HAP-1 (cell line): Measurements from ENCODE around the gene ASIC2.

Experiments used
- DNase-seq, 2 experiments: peaks; one replicate each; pipeline ENCODE4 v3.0.0-alpha.2; 2016 to 2020; ENCODE audit warnings: low spot score in 2 of 2
- H3K27me3 ChIP-seq: fragments of 250-450 bp; sonication (Bioruptor Pico); 2 replicates; pipeline ENCODE4 v1.5.1; 2020; ENCODE audit warnings: low read depth, mild to moderate bottlenecking, moderate library complexity
- H3K36me3 ChIP-seq: fragments of 250-450 bp; sonication (Bioruptor Pico); replicated peaks from 2 replicates; pipeline ENCODE4 v1.5.1; 2020; ENCODE audit warnings: mild to moderate bottlenecking
- H3K4me1 ChIP-seq: fragments of 250-450 bp; sonication (Bioruptor Pico); 2 replicates; pipeline ENCODE4 v1.5.1; 2020; ENCODE audit warnings: mild to moderate bottlenecking
- H3K4me3 ChIP-seq: fragments of 250-450 bp; sonication (Bioruptor Pico); 2 replicates; pipeline ENCODE4 v1.5.1; 2020; ENCODE audit warnings: mild to moderate bottlenecking, moderate library complexity
- H3K9me3 ChIP-seq: fragments of 250-450 bp; sonication (Bioruptor Pico); 2 replicates; pipeline ENCODE4 v1.5.1; 2020; ENCODE audit warnings: mild to moderate bottlenecking, moderate library complexity
- in situ Hi-C: fragments of 300-500 bp; cut with MboI; formaldehyde crosslinking; loops from 3 replicates; pipeline ENCODE4 v1.14.3; 2020; ENCODE audit warnings: low sequenced_read_pairs, inconsistent platforms, mixed read lengths

The ASIC2 gene

DNA sequence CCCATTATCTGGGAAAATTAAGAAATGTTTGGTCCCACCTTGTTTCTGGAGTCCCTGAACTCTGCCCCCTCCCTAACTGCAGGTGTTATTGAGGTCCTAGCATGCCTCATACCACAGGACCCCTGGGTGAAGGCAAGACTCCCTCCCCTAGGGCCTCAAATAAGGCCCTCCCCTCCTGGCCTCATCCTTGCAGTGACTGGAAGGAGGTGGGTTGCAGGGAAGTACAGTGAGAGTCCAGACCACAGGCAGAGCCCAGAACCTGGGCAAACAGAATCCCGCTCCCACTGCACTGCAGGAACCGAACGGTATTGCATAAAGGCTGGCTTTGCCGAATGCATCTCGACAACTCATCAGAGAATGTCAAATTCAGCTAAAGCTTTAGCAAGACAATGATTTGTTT lies 126.6 kb downstream of the ASIC2 start:
- in situ Hi-C loops, result no loop called here
- Histone ChIP-seq H3K4me3 (no peak overlapping the region), H3K36me3 (no peaks in the 10 kb centered on the region), H3K4me1 (no peaks in the 10 kb centered on the region), H3K9me3 (no peaks in the 10 kb centered on the region), H3K27me3 (no peaks in the 10 kb centered on the region)
- DNase-seq, result no peak

DNA sequence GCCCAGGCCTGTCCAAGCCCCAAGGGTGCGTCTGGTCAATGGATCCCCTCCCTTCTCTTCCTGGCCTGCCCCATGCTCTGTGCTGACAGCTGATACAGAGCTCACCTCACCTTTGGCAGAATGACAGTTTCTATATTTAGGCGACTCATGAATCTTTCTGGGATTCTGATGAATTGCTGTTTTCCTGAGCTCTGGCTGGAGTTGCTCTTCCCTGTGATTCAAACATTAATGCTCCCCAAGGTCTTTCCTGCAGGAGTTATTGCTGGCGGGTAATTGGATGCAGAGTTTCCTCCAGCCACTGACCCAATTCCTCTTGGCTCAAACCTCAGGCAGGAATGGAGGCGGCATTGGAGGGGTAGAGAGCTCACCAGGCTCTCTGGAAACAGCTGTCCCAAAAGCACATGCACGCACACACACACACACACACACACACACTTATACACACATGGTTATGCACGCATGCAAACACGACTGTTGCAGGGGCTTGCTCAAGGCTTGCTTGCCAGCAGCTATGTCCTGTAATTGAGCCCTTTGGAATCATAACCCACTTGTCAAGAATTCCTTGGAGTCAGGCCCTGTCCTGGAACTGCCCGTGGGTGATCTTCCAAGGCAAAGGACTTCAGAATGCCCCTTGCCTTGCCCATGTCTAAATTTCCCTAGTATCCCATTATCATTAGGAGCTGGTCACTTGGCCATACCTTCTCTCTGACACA lies 128.8 kb downstream of the ASIC2 start:
- in situ Hi-C loops, result no loop called here
- no peaks in the 10 kb centered on the region for H3K9me3 ChIP-seq
- DNase-seq, result no peak
- no peaks in the 10 kb centered on the region for H3K36me3 ChIP-seq
- no peaks in the 10 kb centered on the region for H3K4me1 ChIP-seq
- H3K27me3 ChIP-seq, result no peaks in the 10 kb centered on the region
- no peak overlapping the region for H3K4me3 ChIP-seq

DNA sequence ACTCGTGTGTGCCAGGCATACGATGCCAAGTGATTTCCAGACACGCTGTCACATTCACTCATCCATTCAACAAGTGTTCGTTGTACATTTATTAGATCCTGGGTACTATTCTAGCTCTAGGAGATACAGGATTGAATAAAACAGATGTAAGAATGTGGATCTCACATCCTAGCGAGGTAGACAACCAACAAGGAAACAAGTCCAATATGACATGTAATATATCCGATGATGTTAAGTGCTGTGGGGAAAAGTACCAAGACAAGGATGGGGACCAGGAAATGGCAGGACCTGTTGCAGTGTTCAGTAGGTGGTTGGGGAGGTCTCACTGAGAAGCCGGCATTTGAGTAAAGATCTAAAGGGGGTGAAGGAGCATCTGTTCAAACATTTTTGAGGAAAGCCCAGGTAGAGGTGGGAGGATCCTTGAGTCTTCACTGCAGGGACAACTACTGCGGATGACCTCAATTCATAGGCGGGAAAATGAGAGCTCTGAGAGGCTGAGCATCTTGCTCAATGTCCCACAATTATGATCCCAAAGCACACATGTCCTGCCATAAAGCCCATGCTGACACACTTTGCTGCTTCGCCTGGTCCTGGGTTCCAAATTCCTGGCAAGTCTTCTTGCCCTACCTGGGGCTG lies 129.4 kb downstream of the ASIC2 start:
- Histone ChIP-seq H3K4me1 (no peaks in the 10 kb centered on the region), H3K27me3 (no peaks in the 10 kb centered on the region), H3K9me3 (no peaks in the 10 kb centered on the region), H3K4me3 (no peak overlapping the region), H3K36me3 (no peaks in the 10 kb centered on the region)
- in situ Hi-C loops, result no loop called here
- no peak for DNase-seq

DNA sequence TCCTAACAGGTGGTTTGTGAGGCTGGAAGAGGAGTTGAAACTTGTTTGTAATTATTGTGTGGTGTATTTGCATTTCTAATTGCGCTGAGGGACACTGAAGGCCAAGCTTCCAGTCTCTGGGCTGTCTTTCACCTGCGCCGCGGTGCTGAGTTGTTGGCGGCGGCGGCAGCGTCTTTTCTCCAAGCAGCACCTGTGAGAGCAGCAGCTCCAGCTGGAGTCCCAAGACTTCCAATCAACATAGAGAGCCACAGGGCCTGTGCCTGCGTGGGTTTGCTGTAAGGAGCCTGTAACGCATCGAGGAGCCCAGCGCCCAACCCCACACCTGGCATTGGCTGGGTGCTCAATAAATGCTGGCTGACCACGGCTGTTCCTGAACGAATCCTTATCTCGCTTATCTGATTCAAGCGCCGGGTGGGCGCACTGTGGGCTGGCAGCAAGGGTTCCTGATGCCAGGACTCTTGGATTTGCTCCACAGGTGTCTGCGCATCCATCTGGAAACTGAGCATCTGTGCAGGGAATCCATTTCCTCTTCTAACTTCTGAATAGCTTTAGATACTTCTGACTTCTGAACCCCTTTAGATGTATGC lies 138.1 kb downstream of the ASIC2 start:
- no peak overlapping the region for H3K4me3 ChIP-seq
- H3K4me1 ChIP-seq, result no peaks in the 10 kb centered on the region
- H3K9me3 ChIP-seq, result no peaks in the 10 kb centered on the region
- no peaks in the 10 kb centered on the region for H3K36me3 ChIP-seq
- H3K27me3 ChIP-seq, result no peaks in the 10 kb centered on the region
- in situ Hi-C loops, result no loop called here
- DNase-seq, result no peak

DNA sequence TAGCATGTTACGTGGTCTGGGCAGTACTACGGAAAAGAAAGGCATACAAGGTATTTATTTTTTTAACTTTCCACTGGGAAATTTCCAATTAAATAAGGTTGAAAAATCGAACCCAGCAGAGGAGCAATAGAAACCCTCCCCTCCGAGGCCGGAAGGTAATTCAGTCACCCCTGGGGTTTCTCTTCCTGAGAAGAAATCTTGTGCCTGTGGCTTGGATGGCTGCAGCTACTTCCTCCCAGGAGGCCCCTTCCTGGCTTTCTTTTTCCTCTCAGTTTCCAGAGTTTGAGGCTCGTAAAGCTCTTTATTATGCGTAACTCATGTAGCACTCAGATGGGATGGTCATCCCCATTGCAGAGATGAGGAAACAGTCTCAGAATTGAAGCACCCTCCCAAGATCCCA lies 140.3 kb downstream of the ASIC2 start:
- in situ Hi-C loops, result no loop called here
- Histone ChIP-seq H3K27me3 (no peaks in the 10 kb centered on the region), H3K4me3 (no peak overlapping the region), H3K36me3 (no peaks in the 10 kb centered on the region), H3K9me3 (no peaks in the 10 kb centered on the region), H3K4me1 (no peaks in the 10 kb centered on the region)
- no peak for DNase-seq

DNA sequence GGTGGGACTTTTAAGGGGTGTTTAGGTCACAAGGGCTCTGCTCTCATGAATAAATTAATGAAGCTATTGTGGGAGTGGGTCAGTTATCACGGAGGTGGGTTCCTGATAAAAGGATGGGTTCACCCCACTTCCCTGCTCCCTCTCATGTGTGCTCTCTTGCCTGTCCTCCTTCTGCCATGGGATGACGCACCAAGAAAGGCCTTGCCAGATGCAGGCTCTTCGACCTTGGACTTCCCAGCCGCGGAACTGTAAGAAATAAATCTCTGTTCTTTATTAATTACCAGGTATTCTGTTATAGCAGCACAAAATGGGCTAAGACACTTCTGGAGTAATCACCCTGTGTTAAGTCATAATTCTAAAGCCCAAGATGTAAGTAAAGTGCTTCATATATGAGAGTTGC lies 141.5 kb downstream of the ASIC2 start:
- H3K36me3 ChIP-seq, result no peaks in the 10 kb centered on the region
- no peaks in the 10 kb centered on the region for H3K4me1 ChIP-seq
- H3K27me3 ChIP-seq, result no peaks in the 10 kb centered on the region
- no peak for DNase-seq
- no peak overlapping the region for H3K4me3 ChIP-seq
- H3K9me3 ChIP-seq, result no peaks in the 10 kb centered on the region
- in situ Hi-C loops, result no loop called here

DNA sequence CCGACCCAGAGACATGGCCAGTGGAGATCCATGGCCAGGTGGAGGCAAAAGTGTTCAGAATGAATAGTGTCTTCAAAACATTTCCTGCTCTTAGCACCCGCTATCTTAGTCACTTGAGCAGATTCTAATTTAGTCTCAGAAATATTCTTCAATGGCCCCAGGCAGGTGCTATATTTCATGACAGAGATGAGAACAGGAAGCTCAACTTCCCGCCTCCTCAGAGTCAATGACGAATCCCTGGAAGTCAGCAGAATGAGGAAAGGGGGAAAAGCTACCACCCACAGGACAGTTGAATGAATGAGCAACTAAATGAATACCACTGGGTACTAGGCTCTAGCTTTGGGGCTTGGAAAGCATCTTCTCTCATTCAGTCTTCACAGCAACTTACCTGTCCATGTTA lies 147.2 kb downstream of the ASIC2 start:
- Histone ChIP-seq H3K4me1 (no peaks in the 10 kb centered on the region), H3K9me3 (no peaks in the 10 kb centered on the region), H3K27me3 (no peaks in the 10 kb centered on the region), H3K36me3 (no peaks in the 10 kb centered on the region), H3K4me3 (no peak overlapping the region)
- no peak for DNase-seq
- in situ Hi-C loops, result no loop called here

DNA sequence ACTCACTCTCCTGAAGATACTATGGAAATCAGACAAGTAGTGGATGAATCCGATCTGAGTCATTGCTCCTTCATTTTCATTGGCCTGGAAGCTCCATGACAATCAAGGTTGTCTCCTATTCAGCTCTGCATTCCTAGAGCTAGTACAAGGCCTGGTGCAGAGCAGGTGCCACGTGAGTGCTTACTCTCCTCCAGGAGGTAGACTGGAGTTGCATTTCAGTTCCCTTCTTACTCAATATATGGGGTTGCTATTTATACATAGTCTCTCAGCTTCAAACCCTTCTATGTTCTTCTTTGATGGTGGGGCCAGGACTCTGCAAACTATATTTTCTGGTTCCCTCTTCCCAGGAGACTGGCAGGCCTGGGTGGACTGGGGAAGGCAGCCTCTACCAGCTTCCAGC lies 148.3 kb downstream of the ASIC2 start:
- in situ Hi-C loops, result no loop called here
- no peak for DNase-seq
- Histone ChIP-seq H3K27me3 (no peaks in the 10 kb centered on the region), H3K4me1 (no peaks in the 10 kb centered on the region), H3K9me3 (no peaks in the 10 kb centered on the region), H3K36me3 (no peaks in the 10 kb centered on the region), H3K4me3 (no peak overlapping the region)

DNA sequence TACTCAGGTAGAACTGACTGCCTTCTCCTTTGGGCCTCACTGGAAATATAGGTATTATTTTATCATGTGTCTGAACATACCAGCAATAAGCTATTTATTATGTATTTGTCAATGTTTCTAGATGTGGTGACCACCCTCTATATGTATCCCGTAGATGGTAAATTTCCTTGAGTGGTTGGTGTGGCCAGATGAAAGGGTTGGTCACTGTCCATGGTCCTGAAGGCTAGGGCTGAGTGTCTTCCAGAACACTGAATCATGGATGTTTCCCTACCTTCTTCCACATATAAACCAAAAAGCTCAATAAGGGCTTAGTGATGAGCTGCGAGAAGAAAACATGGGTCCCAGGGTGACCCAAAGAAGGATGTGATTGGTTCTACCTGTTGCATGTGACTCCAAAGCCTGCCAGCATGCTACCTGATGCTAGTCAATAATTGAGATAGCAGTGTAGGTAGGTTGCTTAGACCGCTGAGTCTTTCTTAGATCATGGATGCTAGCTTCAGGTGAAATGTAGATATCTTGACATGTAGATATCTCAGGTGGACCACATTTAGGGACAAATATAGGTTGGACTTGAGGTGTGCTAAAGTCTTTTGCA lies 150.3 kb downstream of the ASIC2 start:
- in situ Hi-C loops, result no loop called here
- Histone ChIP-seq H3K36me3 (no peaks in the 10 kb centered on the region), H3K9me3 (no peaks in the 10 kb centered on the region), H3K27me3 (no peaks in the 10 kb centered on the region), H3K4me1 (no peaks in the 10 kb centered on the region), H3K4me3 (no peak overlapping the region)
- DNase-seq, result peak in 1 of 2 experiments; percentile 47

DNA sequence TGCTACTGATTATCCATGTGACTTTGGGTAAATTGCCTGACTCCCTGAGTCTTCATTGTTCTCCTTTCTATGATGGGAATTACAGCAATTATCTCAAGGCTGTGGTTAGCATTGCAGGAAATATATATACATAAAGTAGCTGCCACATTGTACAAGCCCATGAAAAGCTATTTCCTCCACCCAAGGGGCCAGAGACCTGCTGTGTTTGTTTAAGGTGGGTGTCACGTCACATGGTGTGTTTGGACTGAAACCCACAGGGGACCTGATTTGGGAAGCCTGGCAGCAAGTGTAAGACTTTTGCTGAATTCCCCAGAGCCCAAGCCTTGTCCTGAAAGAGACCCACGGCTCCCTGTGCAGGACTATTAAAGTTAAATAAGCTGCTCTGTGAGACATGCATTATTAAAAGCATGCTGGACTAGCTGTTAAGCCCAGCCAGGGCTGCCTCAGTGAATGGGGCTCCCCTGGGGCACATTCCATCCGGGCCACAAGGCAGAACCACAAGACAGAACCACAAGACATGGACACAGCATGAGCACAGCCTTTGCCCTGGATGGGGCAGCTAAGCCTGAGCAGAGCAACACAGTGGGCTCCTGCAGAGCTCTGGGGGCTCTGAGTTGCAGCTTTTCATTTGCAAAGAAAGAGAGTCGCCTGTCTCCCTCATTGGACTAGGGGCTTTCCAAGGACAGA lies 152.5 kb downstream of the ASIC2 start:
- Histone ChIP-seq H3K27me3 (no peaks in the 10 kb centered on the region), H3K4me1 (no peaks in the 10 kb centered on the region), H3K9me3 (no peaks in the 10 kb centered on the region), H3K4me3 (no peak overlapping the region), H3K36me3 (no peaks in the 10 kb centered on the region)
- in situ Hi-C loops, result no loop called here
- DNase-seq, result no peak

DNA sequence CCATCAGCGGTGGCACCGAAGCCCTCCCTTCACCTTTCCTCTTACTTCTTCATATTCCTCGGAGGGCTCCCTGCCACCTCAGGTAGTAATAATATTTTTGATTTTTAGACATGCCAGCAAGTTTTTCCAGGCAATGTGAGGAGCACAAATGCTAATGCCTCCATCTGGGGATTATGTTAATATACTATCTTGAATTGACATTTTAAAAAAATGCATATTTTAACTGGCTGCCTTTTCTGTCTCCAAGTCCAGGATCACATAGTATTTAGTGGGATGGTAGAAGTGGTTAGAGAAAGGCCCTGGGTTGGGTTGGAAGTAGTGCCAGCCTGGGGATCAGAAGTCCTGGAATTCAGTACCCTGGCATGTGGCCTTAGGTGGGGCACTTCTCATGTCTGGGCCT lies 154.5 kb downstream of the ASIC2 start:
- no peaks in the 10 kb centered on the region for H3K9me3 ChIP-seq
- no peaks in the 10 kb centered on the region for H3K4me1 ChIP-seq
- H3K4me3 ChIP-seq, result no peak overlapping the region
- no peaks in the 10 kb centered on the region for H3K27me3 ChIP-seq
- H3K36me3 ChIP-seq, result no peaks in the 10 kb centered on the region
- DNase-seq, result no peak
- in situ Hi-C loops, result no loop called here

DNA sequence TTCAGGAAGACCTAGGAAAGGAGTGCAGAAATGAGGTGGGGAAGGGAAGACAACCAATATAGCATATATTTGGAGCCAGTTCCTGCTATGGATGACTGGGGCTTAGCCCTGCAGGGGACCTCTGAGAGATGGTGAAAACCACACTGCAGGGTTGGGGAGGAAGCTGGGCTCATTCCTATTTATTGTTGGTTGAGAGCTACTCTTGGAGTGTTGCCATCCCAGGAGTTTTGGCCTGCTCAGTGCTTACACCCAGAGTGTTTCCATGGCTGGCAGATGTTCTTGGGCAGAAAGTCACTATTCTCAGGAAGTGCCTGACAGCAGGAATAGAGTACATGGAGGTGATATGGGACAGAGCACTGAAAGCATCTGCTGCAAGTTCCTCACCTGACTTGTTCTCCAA lies 155.7 kb downstream of the ASIC2 start:
- no peak overlapping the region for H3K4me3 ChIP-seq
- no peaks in the 10 kb centered on the region for H3K9me3 ChIP-seq
- in situ Hi-C loops, result no loop called here
- DNase-seq, result no peak
- H3K36me3 ChIP-seq, result no peaks in the 10 kb centered on the region
- H3K4me1 ChIP-seq, result no peaks in the 10 kb centered on the region
- no peaks in the 10 kb centered on the region for H3K27me3 ChIP-seq

DNA sequence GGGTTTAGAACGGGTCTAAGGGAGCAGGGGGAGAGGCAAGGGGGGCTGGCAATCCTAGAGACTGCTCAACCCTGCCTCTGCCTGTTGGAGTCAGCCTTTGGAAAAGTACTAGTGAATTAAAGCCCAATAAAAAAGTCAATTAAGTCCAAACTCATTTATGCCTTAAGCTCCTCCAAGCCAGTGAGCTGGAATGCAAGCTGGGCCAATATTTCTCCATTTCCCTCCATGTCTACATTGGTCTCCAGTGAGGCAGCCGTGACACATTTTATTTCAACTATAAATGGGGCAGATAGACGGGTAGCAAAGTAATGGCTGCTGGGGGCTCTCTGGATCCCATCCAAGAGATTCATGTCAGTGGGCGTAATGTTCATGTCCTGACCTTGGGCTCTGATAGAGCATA lies 157.4 kb downstream of the ASIC2 start:
- DNase-seq, result no peak
- Histone ChIP-seq H3K9me3 (no peaks in the 10 kb centered on the region), H3K4me3 (no peak overlapping the region), H3K27me3 (no peaks in the 10 kb centered on the region), H3K36me3 (no peaks in the 10 kb centered on the region), H3K4me1 (no peaks in the 10 kb centered on the region)
- in situ Hi-C loops, result no loop called here

DNA sequence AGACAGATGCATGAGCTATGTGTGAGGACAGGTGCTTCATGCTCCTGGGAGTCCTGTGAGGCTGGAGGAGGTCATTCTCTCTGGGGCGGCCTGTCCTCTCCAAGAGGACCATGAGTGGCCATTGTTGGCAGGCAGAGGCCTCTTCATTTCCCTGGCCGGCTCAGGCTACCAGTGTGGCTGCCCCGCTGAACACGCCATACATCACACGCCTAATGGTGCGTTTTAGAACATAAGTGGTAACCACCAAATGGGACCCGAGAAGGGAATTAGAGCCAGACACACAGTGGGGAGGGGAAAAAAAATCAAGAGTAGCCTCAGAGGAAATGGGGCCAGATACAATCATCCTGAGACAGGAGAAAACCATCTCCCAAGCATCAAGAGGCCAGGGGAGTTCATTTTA lies 161.5 kb downstream of the ASIC2 start:
- H3K27me3 ChIP-seq, result no peaks in the 10 kb centered on the region
- DNase-seq, result no peak
- no peaks in the 10 kb centered on the region for H3K4me1 ChIP-seq
- in situ Hi-C loops, result no loop called here
- no peaks in the 10 kb centered on the region for H3K9me3 ChIP-seq
- no peak overlapping the region for H3K4me3 ChIP-seq
- H3K36me3 ChIP-seq, result no peaks in the 10 kb centered on the region
